HepG2 (cell line): Measurements from ENCODE around the gene REPIN1. TPM values are rescaled to one million over a fixed set of nuclear protein-coding genes. Genes with fewer than 3 reads are reported as not detected.
A peak's percentile ranks its signal among the peaks of the same experiment; 100 is the strongest.

Experiments
- ELF1 ChIP-seq: sonication (generic); formaldehyde crosslinking; IDR thresholded peaks from 2 replicates; pipeline ENCODE4 v1.4.0; 2020; ENCODE audit warnings: missing genetic modification reagents
- FOXM1 ChIP-seq: sonication (generic); formaldehyde crosslinking; IDR thresholded peaks from 2 replicates; pipeline ENCODE4 v1.5.0; 2020; ENCODE audit warnings: missing genetic modification reagents
- IRF2 ChIP-seq: IDR thresholded peaks from 2 replicates; pipeline ENCODE4 v1.6.1; 2018; ENCODE audit warnings: missing genetic modification reagents, missing compliant biosample characterization
- KDM2A ChIP-seq: sonication (generic); formaldehyde crosslinking; IDR thresholded peaks from 2 replicates; pipeline ENCODE4 v1.4.0; 2020; ENCODE audit warnings: low read depth, missing genetic modification reagents, borderline replicate concordance
- MYC ChIP-seq: sonication (generic); formaldehyde crosslinking; IDR thresholded peaks from 2 replicates; pipeline ENCODE4 v1.9.0; 2021; ENCODE audit warnings: missing genetic modification reagents, borderline replicate concordance
- NR1H2 ChIP-seq: sonication (generic); formaldehyde crosslinking; IDR thresholded peaks from 2 replicates; pipeline ENCODE4 v1.8.1; 2022; ENCODE audit warnings: low read depth, missing genetic modification reagents, borderline replicate concordance
- PHF21A ChIP-seq: sonication (generic); formaldehyde crosslinking; IDR thresholded peaks from 2 replicates; pipeline ENCODE4 v1.5.0; 2020; ENCODE audit warnings: mild to moderate bottlenecking, missing genetic modification reagents
- PITX1 ChIP-seq: sonication (generic); formaldehyde crosslinking; IDR thresholded peaks from 2 replicates; pipeline ENCODE4 v1.5.1; 2020; ENCODE audit warnings: mild to moderate bottlenecking, missing genetic modification reagents
- RBFOX2 ChIP-seq: fragments of 200-400 bp; formaldehyde crosslinking; IDR thresholded peaks from 2 replicates; pipeline ENCODE4 v1.6.1; 2017; ENCODE audit warnings: low read depth, mild to moderate bottlenecking, low read length
- RXRB ChIP-seq: IDR thresholded peaks from 2 replicates; pipeline ENCODE4 v1.6.1; 2016; ENCODE audit warnings: borderline replicate concordance, missing genetic modification reagents, missing compliant biosample characterization
- SALL2 ChIP-seq: sonication (generic); formaldehyde crosslinking; IDR thresholded peaks from 2 replicates; pipeline ENCODE4 v1.8.1; 2023; ENCODE audit warnings: mild to moderate bottlenecking, missing genetic modification reagents, inconsistent platforms
- YY1 ChIP-seq: IDR thresholded peaks from 2 replicates; pipeline ENCODE4 v1.6.1; 2011; ENCODE audit warnings: low read length, low read depth, moderate library complexity, mild to moderate bottlenecking; ENCODE audit not compliant: insufficient read depth, insufficient replicate concordance
- ZNF143 ChIP-seq: sonication (generic); formaldehyde crosslinking; IDR thresholded peaks from 2 replicates; pipeline ENCODE4 v1.4.0; 2020; ENCODE audit warnings: missing genetic modification reagents
- ZNF205 ChIP-seq: IDR thresholded peaks from 2 replicates; pipeline ENCODE4 v1.6.1; 2018; ENCODE audit warnings: missing biosample characterization, missing genetic modification reagents
- ZNF34 ChIP-seq: sonication (generic); formaldehyde crosslinking; IDR thresholded peaks from 2 replicates; pipeline ENCODE4 v1.4.0; 2020; ENCODE audit warnings: mild to moderate bottlenecking, missing genetic modification reagents, borderline replicate concordance
- polyA plus RNA-seq, 8 experiments: library from polyadenylated mRNA; depleted of rRNA in 3 of 8; stranded (reverse) in 7 of 8; unstranded in 1 of 8; fragments of >200 nt; fragmentation: Illumina TruSeq in 4 of 8; extraction: Trizol in 4 of 8; gene quantifications; 2 replicates each; pipeline versions ENCODE4 v1.2.1 to v1.2.3, GENCODE V29; 2011 to 2016; ENCODE audit warnings: low read depth in 4 of 8, missing spikeins in 1 of 8, mixed read lengths in 1 of 8; ENCODE audit not compliant: insufficient read depth in 1 of 8
- total RNA-seq, 5 experiments: library from RNA; depleted of rRNA; stranded (reverse); fragments of >200 nt; fragmentation: Illumina TruSeq; extraction: Trizol; gene quantifications; 2 replicates each; pipeline ENCODE4 v1.2.3, GENCODE V29; 2016; ENCODE audit warnings: low read depth in 1 of 5
- TF ChIP-seq, protein P1 (sequence below): sonication (generic); formaldehyde crosslinking; IDR thresholded peaks from 2 replicates; pipeline ENCODE4 v1.4.0; 2020; ENCODE audit warnings: mild to moderate bottlenecking, missing genetic modification reagents
- TF ChIP-seq, protein P2 (sequence below): sonication (generic); formaldehyde crosslinking; IDR thresholded peaks from 2 replicates; pipeline ENCODE4 v1.5.0; 2020; ENCODE audit warnings: mild to moderate bottlenecking, missing genetic modification reagents
- TF ChIP-seq, protein P3 (sequence below): sonication (generic); formaldehyde crosslinking; conservative IDR thresholded peaks from 2 replicates; pipeline ENCODE4 v1.8.0; 2022; ENCODE audit warnings: mild to moderate bottlenecking, moderate library complexity, missing genetic modification reagents
- TF ChIP-seq, protein P4 (sequence below): sonication (generic); formaldehyde crosslinking; IDR thresholded peaks from 2 replicates; pipeline ENCODE4 v1.8.1; 2023; ENCODE audit warnings: missing genetic modification reagents, mild to moderate bottlenecking, borderline replicate concordance

Gene REPIN1
- total and polyA plus RNA-seq, 2 of the 13 experiments (the other 11 are each of a cell fraction or from before 2014, with no cell fraction given), result 69.9 to 108 TPM

DNA sequence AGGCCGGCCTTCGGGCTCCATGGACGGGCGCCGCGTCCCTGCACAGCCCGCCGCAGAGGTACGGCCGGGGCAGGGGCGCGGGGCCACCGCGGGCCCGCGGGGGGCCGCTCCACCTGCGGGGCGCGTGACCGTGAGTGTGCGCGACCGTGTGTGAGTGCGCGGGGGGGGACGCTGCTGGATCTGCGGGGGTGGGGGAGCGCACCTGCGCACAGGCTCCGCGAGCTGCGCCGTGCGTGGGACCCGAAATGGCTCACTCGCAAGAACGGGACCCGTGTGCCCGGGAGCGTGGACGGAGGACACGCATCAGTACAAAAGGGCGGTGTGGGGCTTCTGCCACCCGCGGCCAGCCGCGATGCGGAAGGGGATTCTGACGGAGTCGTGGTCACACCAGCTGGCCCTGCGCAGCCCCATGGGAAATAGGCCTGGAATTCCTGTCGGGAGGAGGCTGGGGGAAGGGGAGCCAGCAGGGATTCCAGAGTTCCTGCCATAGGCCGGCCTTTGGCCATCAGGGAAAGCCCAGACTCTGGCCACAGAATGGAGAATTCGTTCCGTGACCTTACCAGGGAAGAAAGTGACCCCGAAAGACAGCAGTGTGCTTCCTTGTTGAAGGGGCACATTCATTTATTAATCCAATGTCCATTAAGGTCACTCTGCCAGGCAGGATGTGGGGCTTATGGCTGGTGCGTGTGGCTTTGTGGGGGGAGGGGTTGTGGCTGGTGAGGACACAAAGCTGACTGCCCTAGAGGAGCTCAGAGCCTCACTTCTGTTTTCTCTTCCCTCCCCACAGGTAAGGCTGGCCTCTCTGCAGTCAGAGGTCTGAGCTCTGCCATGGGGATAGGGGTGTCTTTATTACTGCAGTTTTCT is 494 bp downstream of the REPIN1 start (continued):
- TF ChIP-seq, protein P1, sequence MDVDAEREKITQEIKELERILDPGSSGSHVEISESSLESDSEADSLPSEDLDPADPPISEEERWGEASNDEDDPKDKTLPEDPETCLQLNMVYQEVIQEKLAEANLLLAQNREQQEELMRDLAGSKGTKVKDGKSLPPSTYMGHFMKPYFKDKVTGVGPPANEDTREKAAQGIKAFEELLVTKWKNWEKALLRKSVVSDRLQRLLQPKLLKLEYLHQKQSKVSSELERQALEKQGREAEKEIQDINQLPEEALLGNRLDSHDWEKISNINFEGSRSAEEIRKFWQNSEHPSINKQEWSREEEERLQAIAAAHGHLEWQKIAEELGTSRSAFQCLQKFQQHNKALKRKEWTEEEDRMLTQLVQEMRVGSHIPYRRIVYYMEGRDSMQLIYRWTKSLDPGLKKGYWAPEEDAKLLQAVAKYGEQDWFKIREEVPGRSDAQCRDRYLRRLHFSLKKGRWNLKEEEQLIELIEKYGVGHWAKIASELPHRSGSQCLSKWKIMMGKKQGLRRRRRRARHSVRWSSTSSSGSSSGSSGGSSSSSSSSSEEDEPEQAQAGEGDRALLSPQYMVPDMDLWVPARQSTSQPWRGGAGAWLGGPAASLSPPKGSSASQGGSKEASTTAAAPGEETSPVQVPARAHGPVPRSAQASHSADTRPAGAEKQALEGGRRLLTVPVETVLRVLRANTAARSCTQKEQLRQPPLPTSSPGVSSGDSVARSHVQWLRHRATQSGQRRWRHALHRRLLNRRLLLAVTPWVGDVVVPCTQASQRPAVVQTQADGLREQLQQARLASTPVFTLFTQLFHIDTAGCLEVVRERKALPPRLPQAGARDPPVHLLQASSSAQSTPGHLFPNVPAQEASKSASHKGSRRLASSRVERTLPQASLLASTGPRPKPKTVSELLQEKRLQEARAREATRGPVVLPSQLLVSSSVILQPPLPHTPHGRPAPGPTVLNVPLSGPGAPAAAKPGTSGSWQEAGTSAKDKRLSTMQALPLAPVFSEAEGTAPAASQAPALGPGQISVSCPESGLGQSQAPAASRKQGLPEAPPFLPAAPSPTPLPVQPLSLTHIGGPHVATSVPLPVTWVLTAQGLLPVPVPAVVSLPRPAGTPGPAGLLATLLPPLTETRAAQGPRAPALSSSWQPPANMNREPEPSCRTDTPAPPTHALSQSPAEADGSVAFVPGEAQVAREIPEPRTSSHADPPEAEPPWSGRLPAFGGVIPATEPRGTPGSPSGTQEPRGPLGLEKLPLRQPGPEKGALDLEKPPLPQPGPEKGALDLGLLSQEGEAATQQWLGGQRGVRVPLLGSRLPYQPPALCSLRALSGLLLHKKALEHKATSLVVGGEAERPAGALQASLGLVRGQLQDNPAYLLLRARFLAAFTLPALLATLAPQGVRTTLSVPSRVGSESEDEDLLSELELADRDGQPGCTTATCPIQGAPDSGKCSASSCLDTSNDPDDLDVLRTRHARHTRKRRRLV (CRISPR knock-in tag), result 0 out of 2 replicates have a peak, but pooled peaks have one; percentile 67
- TF ChIP-seq, protein P2, sequence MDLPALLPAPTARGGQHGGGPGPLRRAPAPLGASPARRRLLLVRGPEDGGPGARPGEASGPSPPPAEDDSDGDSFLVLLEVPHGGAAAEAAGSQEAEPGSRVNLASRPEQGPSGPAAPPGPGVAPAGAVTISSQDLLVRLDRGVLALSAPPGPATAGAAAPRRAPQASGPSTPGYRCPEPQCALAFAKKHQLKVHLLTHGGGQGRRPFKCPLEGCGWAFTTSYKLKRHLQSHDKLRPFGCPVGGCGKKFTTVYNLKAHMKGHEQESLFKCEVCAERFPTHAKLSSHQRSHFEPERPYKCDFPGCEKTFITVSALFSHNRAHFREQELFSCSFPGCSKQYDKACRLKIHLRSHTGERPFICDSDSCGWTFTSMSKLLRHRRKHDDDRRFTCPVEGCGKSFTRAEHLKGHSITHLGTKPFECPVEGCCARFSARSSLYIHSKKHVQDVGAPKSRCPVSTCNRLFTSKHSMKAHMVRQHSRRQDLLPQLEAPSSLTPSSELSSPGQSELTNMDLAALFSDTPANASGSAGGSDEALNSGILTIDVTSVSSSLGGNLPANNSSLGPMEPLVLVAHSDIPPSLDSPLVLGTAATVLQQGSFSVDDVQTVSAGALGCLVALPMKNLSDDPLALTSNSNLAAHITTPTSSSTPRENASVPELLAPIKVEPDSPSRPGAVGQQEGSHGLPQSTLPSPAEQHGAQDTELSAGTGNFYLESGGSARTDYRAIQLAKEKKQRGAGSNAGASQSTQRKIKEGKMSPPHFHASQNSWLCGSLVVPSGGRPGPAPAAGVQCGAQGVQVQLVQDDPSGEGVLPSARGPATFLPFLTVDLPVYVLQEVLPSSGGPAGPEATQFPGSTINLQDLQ (CRISPR knock-in tag), result 0 out of 2 replicates have a peak, but pooled peaks have one; percentile 41
- TF ChIP-seq ZNF143 (CRISPR knock-in tag), result peak; percentile 81
- peak; percentile 31 for TF ChIP-seq SALL2 (CRISPR knock-in tag)
- 0 out of 2 replicates have a peak, but pooled peaks have one; percentile 17 for TF ChIP-seq ZNF205 (CRISPR knock-in tag)
- peak; percentile 62 for TF ChIP-seq ELF1 (CRISPR knock-in tag)
- TF ChIP-seq NR1H2 (CRISPR knock-in tag), result no peak
- TF ChIP-seq, protein P3, sequence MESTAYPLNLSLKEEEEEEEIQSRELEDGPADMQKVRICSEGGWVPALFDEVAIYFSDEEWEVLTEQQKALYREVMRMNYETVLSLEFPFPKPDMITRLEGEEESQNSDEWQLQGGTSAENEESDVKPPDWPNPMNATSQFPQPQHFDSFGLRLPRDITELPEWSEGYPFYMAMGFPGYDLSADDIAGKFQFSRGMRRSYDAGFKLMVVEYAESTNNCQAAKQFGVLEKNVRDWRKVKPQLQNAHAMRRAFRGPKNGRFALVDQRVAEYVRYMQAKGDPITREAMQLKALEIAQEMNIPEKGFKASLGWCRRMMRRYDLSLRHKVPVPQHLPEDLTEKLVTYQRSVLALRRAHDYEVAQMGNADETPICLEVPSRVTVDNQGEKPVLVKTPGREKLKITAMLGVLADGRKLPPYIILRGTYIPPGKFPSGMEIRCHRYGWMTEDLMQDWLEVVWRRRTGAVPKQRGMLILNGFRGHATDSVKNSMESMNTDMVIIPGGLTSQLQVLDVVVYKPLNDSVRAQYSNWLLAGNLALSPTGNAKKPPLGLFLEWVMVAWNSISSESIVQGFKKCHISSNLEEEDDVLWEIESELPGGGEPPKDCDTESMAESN (CRISPR knock-in tag), result 0 out of 2 replicates have a peak, but pooled peaks have one; percentile 42
- TF ChIP-seq RBFOX2, result peak; percentile 41
- TF ChIP-seq PHF21A (CRISPR knock-in tag), result 0 out of 2 replicates have a peak, but pooled peaks have one; percentile 19
- 0 out of 2 replicates have a peak, but pooled peaks have one; percentile 29 for TF ChIP-seq FOXM1 (CRISPR knock-in tag)
- TF ChIP-seq ZNF34 (CRISPR knock-in tag), result 0 out of 2 replicates have a peak, but pooled peaks have one; percentile 8
- peak; percentile 67 for TF ChIP-seq PITX1 (CRISPR knock-in tag)
- no peak for TF ChIP-seq RXRB (CRISPR knock-in tag)
- TF ChIP-seq YY1, result peak; percentile 19
- TF ChIP-seq MYC (CRISPR knock-in tag), result peak; percentile 72
- TF ChIP-seq, protein P4, sequence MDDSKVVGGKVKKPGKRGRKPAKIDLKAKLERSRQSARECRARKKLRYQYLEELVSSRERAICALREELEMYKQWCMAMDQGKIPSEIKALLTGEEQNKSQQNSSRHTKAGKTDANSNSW (CRISPR knock-in tag), result no peak
- 0 out of 2 replicates have a peak, but pooled peaks have one; percentile 28 for TF ChIP-seq IRF2 (CRISPR knock-in tag)
- 0 out of 2 replicates have a peak, but pooled peaks have one; percentile 11 for TF ChIP-seq KDM2A (CRISPR knock-in tag)
